ENCODE data around the gene SPECC1.
"Not testable (repeated sequence)": the region's sequence is repeated elsewhere in the genome, so short reads cannot be mapped to it uniquely, and the experiment has no call there.

SPECC1 gene

DNA sequence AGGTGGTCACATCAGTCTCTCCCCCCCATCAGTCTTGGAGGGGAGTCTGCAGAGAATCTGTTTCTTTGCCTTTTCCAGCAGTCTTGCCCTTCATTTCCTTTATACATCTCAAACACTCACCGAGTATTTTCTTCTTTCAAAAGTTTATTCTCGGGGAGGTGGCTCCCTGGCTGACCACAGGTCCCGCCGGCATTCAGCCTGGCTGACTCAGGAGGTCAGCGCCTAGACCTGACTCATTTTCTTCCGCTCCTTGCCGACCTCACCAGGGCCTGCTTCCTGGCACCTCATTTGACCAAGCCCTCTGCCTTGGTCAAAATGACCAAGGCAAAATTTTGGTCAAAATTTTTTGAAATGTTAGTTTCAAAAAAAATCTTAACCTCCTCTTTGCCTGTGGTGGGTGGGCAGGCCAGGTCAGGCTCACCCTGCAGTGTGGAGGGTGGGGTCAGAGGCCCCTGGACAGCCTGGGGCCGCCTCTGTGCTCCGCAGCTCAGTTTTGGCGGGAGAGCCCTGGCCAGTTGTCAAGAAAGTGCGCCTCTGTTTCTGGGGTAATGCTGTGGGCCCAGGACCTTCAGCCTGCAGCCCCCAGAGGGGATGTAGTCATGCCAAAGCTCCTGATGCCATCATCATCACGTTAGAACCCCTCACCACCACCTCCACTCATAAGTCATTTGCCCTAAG is 165.6 kb downstream of the SPECC1 start:
- DNase-seq (ENCODE audit: low read depth), result no peak

DNA sequence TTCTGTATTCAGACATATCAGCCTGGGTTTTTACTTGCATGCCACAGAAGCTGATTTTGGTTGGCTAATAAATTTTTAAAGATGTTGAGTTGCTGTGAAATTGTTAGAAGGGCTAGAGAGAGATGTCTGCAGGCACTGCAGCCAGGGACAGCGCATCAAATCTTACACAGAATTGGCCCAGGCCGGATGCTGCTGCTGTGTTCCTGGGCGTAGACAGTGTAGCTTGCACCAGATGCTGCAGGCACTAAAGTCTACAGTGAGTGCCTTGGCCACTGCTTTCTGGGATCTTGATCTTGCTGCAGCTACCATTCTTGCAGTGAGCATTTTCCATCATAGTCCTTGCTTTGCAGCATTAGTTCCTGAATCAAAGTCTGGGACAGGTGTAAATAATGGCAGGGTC is 169.9 kb downstream of the SPECC1 start:
- no peak for DNase-seq (ENCODE audit: low read depth)

DNA sequence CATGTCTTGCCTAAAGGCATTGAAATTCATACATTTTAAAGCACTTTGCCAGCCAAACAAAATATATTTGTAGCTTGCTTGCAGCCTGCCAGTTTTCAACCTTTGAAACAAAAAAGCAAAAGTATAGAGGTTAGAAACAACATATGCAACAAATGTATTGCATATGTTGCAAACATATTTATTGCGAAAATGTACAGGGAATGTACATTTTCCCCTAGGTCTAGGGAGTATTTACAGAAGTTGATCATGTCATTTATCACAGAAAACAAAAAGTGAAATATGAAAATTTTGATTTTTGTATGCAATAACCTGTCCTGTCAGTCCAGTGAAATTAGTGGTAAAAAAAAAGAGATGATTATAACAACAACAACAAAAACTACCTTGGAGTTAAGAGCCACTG is 171.5 kb downstream of the SPECC1 start:
- no peak for DNase-seq (ENCODE audit: low read depth)

DNA sequence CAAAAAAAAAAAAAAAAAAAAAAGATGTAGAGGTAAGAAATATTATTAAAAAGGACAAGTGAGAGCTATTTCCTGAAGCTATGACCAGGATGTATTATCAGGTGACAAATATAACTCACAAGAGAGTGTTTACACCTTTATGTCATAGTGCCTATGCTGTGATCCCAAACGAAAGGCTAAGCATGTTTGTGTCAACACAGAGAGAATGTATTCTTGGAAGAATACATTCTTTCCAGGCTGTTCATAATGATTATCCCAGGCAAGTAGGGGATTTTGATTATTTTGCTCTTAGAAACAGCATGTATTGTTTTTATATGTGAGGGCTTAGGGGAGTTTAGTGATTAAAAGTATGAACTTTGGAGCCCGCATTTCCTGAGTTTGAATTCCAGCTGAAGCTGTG is 175.0 kb downstream of the SPECC1 start:
- DNase-seq (ENCODE audit: low read depth), result no peak

DNA sequence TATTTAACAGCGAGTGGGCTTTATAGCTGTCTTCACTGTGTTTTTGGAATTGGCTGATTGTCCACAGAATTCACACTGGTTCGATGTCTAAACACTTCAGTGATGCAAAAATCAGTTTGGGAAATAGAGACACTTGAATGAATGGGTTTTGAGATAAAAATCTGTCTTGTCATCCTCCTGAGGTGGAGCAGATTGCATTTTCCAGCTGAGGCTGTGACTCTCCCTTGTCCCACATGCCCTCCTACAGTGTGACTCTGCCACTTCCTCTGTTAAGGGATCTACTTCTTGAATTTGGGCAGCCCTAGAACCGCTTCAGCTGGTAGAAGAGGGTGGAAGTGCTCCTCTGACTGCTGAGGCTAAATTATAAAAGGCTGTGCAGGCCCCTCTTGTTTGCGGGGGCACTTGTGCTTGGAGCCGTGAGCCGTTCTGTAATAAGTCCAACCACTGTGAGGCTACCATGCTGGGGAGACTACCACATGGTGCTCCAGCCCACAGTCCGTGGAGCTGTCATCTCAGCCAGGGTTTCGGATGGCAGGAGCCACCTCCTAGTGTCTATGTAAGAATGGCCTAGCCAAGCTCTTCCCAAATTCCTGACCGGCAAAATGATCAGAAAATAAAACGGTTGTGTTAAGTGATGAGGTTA is 175.9 kb downstream of the SPECC1 start:
- no peak for DNase-seq (ENCODE audit: low read depth)

DNA sequence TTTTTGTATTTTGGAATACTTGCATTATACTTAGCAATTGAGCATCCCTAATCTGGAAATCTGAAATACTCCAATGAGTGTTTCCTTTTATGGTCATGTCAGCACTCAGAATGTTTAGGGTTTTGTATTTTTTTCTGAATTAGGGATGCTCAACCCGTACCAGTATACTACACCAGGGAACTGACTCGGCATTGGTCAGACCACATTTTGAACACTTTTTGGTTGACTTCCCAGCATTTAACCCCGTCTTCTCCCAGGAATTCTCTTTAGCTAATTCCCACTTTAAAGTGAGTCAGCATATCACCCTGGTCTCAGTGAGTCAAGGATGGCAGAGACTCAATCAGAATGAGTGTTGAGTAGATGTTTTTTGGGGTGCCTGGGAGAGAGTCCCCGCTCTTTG is 177.9 kb downstream of the SPECC1 start:
- no peak for DNase-seq (ENCODE audit: low read depth)

DNA sequence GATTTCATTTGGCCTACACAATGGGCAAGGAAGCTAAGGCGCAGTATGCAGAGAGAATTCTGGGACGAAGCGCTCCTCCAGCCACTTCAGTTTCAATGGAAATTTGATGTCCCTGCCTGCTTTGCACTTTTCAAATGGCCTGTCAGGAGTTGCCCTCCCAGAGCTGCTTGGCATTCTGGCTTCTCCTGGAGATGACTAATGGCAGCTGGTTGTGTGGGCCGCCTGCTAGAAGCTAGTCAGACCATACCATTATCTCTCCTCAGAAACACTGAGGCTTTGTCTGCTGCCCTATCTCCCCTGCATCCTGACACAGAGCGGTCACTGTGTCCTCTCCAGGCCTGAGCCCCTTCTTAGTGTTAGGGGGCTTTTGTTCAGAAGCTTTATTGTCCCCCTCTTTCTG is 180.1 kb downstream of the SPECC1 start:
- DNase-seq (ENCODE audit: low read depth), result no peak

DNA sequence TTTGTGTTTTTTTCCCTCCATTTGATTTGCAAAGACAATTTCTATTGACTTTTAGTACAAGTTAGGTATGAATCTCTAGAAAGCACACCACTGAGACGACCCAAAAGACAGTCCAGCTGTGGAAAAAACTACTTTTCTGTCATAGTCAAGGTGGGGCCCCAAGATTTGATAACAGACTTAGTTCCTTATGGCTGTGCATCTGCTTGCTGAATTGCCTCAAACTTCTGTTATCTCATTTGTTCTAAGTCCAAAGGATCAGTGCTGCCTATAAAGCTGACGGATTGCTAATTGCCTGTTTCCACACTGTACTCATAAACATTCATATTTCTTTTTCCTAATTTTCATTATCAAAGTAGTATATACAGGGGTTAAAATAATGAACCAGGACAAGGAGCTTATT is 180.8 kb downstream of the SPECC1 start:
- no peak for DNase-seq (ENCODE audit: low read depth)

DNA sequence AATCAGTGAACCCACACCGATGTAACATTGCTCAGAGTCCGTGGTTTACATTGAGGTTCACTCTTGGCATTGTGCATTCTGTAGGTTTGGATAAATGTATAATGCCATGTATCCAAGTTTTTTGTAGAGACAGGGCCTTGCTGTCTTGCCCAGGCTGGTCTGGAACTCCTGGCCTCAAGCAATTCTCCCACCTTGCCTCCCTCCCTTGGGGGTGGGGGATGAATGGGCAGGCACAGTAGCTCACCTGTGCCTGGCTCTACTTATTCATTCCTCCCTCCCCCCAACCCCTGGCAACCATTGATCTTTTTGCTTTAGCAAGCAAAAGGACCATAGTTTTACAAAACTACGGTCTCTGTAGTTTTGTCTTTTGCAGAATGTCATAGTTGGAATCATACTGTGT is 181.4 kb downstream of the SPECC1 start:
- DNase-seq (ENCODE audit: low read depth), result no peak

DNA sequence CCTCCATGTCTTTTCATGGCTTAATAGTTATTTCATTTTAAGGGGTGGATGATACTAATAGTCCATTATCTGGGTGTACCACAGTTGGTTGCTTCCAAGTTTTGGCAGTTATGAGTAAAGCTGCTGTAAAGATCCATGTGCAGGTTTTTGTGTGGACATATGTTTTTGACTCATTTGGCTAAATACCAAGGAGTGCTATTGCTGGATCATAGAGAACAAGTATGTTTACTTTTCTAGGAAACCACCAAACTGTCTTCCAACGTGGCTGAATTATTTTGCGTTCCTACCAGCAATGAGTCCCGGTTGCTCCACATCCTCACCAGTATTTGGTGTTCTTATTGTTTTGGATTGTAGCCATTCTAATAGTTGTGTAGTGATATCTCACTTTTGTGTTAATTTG is 181.9 kb downstream of the SPECC1 start:
- DNase-seq (ENCODE audit: low read depth), result no peak

DNA sequence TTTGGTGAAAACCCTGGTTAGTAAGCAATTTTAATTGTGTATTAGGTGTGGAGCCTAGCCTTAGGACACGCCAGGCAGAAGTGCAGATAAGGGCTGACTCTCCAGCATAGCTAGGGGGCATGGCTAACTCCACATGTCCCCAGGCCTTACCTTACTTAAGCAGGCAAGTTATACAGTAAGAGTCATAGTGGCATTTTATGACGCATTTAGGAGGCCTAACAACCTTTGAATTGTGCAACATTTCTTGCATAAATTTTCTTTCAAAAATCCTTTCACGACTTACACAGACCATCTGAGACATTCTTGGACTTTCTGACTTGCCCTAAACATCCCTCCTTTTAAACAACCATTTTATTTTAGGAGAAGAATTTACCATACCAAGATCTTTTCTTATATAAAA is 187.1 kb downstream of the SPECC1 start:
- DNase-seq (ENCODE audit: low read depth), result not testable (repeated sequence)

DNA sequence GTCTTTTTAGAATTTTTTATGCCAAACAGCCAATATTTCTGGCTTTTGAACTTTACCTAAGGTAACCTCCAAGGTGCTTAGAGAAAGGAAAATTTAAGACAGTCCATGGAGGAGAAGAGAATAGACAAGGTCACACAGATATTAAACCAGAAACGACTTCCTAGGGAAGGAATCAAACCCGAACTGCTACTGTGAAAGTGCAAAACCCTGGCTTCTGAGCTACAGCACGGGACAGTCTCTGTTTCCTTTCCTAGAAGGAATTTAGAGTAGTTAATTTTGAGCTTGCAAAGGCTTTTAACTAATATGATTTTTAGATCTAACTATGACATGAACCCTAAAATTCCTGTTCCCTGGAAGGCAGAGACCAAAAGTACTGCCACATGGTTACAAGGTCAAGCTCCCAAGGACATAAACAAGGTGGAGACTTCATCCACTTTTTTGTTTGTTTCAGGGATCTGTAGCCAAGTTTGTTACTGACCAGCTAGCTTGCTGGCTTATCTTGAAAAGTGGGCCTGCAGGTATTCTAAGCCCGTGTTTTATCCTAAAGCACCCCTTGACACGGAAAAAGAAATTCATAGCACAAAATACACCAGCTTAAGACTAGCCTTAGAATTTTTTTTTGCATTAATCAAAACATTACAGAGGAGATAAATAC is 188.2 kb downstream of the SPECC1 start:
- no peak for DNase-seq (ENCODE audit: low read depth)

DNA sequence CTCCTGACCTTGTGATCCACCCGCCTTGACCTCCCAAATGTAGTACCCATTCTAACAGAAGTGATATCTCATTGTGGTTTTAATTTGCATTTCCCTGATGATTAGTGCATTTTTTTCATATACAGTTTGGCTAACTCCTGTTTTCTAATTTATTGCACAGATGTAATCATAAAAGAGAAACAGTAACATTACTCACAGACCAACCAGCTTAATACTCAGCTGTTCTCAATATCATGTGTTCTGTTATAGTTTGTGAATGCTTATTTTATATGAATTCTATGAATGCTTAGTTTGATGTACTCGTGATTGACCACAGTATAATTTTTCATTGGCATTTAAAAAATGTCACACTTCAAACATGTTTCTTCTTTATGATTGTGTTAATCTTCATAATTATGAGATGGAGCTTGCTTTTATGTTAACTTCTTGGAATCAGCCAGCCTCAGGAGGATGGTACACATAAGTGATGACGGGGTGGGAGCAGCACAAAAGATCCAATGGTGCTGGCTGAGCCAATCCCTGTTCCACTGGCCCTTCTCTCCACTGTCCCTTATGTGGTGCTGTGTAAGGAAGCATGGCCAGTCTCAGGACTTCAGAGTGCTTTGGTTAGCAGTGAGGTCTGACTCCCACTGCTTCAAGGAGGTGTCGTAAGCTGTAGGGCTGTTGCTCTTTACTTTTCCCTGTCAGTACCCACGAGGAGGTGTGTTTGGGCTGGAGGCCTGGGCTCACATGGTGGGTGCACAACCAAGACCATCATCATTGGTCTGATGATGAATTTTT is 191.0 kb downstream of the SPECC1 start:
- DNase-seq (ENCODE audit: low read depth), result no peak

DNA sequence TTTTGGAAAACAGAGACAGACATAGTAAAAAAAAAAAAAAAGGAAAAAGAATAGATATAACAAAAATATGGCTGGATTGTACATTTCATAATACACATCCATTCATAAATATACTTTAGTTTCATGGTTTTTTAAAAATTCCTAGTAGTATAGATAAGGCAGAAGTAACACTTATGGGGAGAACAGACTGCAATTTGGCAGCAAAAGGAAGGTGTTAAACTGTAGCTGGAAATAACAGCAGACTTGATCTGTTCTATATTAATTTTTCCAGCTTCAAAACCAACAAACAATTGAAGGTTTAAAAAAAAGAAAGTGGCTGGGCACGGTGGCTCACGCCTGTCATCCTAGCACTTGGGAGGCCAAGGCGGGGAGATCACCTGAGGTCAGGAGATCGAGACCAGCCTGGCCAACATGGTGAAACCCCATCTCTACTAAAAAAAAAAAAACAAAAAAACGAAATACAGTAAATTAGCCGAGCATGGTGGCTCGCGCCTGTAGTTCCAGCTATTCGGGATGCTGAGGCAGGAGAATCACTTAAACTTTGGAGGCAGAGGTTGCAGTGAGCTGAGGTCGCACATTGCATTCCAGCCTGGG is 191.8 kb downstream of the SPECC1 start:
- DNase-seq (ENCODE audit: low read depth), result no peak

DNA sequence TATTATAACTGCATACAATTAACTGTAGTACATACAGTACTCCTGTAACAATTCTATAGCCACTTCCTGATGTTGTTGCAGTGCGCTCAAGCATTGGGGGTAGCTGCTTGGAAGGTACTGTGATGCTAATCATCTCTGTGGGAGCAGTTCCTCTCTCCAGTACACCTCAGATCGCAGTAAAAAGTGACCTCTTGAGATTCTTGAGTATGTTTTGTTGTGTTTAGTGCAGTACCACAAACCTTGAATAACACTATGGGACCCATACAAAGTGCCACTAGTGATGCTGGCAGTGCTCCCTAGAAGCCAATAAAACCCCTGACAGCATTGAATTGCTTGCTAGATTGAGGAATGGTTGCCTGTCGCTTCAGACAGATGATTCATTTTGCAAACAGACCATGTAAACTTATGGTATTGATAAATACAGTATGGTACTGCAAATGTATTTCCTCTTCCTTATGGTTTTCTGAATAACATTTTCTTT is 193.0 kb downstream of the SPECC1 start:
- DNase-seq (ENCODE audit: low read depth), result no peak

DNA sequence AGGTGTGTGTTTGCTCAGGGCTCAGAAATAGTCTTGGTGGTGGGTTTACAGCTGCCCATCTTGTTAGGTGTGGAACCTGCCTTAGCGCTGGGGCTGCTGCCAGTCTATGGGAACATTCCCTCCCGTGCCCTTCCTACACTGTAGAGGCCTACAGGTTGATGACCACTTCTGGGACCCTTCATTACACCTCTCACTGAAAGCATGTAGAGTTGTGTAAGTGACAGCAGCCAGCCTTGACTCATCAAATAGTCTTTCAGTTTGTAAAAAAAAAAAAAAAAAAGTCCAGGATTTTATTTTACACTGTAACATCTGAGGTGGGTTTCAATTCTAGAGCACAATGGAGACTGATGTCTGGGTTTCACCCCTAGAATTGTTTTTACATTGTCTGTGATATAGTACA is 193.9 kb downstream of the SPECC1 start:
- DNase-seq (ENCODE audit: low read depth), result no peak

DNA sequence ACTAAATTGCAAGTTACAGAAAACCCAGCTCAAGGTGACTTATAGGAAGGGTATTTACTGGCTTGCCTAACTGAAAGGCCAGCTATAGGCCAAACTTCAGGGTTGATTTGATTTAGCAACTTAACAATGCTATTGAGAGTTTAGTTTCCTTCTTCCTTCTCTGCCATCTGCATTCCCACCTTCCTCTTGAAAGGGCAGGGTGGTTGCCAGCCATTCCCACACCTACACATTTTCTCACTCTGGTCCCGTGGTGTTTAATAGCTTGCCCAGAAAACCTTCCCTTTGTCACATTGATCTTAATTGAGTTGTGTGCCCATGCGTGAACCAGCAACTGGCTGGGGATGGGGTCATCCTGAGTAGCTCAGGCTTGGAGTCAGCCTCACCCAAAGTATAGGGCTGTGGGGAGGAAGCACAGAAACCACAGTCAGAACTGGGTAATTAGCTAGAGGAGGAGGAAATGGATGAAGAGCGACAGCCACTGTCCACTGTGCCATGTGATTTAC is 194.7 kb downstream of the SPECC1 start:
- DNase-seq (ENCODE audit: low read depth), result no peak

DNA sequence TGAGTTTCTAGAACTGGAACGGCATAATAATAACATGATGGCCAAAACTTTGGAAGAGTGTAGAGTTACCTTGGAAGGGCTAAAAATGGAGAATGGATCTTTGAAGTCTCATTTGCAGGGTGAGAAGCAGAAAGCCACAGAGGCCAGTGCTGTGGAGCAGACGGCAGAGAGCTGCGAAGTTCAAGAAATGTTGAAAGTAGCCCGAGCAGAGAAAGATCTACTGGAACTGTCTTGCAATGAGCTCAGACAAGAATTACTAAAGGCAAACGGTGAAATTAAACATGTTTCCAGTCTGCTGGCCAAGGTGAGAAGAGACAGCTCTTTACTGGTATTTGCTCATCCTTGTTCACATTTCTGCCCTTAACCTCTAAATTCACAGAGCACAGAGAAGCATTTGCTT is 196.4 kb downstream of the SPECC1 start:
- no peak for DNase-seq (ENCODE audit: low read depth)

DNA sequence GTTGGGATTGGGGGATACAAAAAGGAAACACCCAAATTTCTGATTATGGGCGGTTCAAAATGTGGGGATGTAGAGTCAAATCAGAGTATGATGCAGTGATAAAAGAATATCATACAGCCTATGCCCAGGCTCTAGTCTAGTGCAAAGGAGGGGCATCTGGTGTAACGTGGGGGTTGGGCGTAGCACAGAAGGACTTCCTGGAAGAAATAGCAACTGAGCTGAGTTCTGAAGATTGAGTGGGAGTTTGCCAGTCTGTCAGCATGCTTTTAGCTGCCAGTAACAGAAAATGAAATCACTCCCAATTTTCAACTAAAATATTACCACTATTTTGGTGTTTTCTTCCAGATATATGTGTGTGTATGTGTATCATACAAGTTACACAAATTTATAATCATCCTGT is 196.9 kb downstream of the SPECC1 start:
- DNase-seq (ENCODE audit: low read depth), result no peak

DNA sequence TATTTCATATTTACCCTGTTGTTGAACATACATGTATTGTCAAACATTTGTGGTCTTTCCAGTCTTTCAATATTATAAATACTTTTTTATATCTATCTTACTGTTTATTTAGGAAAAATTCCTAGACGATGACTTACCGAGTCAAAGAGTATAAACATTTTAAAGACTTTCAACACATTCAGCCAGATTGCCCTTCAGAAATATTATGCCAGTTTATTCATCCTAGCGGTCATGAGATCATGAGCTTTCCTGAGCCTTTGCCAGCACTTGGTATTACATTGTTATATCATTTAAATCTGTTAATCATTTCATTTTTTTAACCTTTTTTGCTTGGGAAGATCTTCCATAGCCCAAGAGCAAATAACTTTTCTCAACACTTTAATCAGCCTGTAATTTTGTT is 197.4 kb downstream of the SPECC1 start:
- DNase-seq (ENCODE audit: low read depth), result no peak

DNA sequence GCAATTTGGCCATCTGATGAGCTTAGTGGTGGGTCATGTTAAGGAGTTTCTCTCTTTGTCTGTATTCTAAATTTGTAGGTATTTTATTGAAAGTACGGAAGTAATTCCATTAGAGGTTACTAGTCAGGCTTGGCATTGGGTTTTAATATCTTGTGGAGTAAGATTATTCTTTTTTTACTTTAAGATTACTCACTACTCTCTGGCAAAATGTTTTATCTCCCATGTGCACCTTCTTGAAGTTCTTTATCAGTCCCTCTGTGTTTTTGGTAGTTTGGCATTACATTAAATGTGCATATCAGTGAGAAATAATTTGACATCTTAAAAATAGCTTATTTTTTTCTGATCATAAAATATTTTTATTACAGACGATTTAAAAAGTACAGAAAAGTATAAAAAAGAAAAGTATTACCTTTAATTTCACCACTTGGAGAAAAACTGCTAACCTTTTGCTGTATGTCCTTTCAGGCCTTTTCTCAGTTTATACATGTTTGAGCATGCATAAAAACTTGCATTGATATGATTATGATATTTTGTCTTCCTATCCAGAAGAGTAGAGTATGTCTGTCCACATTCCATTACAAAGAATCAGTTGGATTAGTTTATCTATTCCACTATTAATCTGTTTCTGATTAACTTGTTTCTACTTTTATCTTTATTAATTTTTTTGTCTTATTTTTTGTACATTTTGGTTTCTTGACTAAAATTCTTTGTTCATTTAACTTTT is 198.3 kb downstream of the SPECC1 start:
- no peak for DNase-seq (ENCODE audit: low read depth)

Measured in CMK (cell line).